Tibial nerve (tissue), 4 donors: Measurements from ENCODE around the gene CFAP97. TPM values are rescaled to one million over a fixed set of nuclear protein-coding genes. Genes with fewer than 3 reads are reported as not detected.
A peak's percentile ranks its signal among the peaks of the same experiment; 100 is the strongest.

Experiments
- DNase-seq, 2 donors: peaks; one replicate each; pipeline ENCODE4 v3.0.0-alpha.2; 2019; ENCODE audit warnings: low spot score in 2 of 2
- H3K27ac ChIP-seq, 4 donors: fragments of 200-600 bp; sonication (generic) in 3 of 4; one replicate each; pipeline ENCODE4 v1.5.1; 2017 to 2019; ENCODE audit warnings: mild to moderate bottlenecking in 1 of 4
- H3K27me3 ChIP-seq, 2 donors: fragments of 200-600 bp; sonication (generic) in 1 of 2; one replicate each; pipeline versions ENCODE4 v1.5.1 to v1.6.0; 2017 to 2019
- H3K36me3 ChIP-seq, 3 donors: fragments of 200-600 bp; sonication (generic); one replicate each; pipeline ENCODE4 v1.5.1; 2018 to 2019
- H3K4me1 ChIP-seq, 4 donors: fragments of 200-600 bp; sonication (generic) in 3 of 4; one replicate each; pipeline ENCODE4 v1.5.1; 2017 to 2019
- H3K4me3 ChIP-seq, 4 donors: fragments of 200-600 bp; sonication (generic) in 3 of 4; one replicate each; pipeline ENCODE4 v1.5.1; 2017 to 2019; ENCODE audit warnings: mild to moderate bottlenecking in 1 of 4, moderate library complexity in 1 of 4
- H3K9me3 ChIP-seq, 4 donors: fragments of 200-600 bp; sonication (generic) in 3 of 4; one replicate each; pipeline ENCODE4 v1.5.1; 2017 to 2019
- EP300 ChIP-seq, 2 donors: sonication (generic); formaldehyde crosslinking; IDR thresholded peaks; one replicate each; pipeline ENCODE4 v1.6.1; 2017; ENCODE audit warnings: antibody characterized with exemption in 2 of 2, mild to moderate bottlenecking in 1 of 2
- POLR2A ChIP-seq, 2 donors: fragments of 450-650 bp; IDR thresholded peaks; one replicate each; pipeline ENCODE4 v1.6.1; 2017; ENCODE audit warnings: antibody characterized with exemption in 2 of 2, mild to moderate bottlenecking in 2 of 2, moderate library complexity in 2 of 2
- WGBS, 2 donors: methylation state at CpG; one replicate each; pipeline ENCODE4 v1.1.5; 2018; 5-methylcytosine and 5-hydroxymethylcytosine counted together
- total RNA-seq, 4 donors: library from RNA; depleted of rRNA; stranded (reverse); fragments of >200 nt; gene quantifications; one replicate each; pipeline ENCODE4 v1.1.0, GENCODE V29; 2016
- TF ChIP-seq, protein P1 (sequence below), 5 experiments: fragments of 200-600 bp in 3 of 5; fragments of 450-650 bp in 2 of 5; sonication (generic) in 3 of 5; IDR thresholded peaks; one replicate each; pipeline ENCODE4 v1.5.1; 2016 to 2019; ENCODE audit warnings: antibody characterized with exemption in 5 of 5, mild to moderate bottlenecking in 3 of 5, moderate library complexity in 2 of 5

Gene CFAP97
- total RNA-seq, 4 donors from 2014 or later = 30.3 to 44.1 (median 33.3) TPM

- no peaks in the 10 kb centered on the region for H3K36me3 ChIP-seq
- no peaks in the 10 kb centered on the region for H3K27me3 ChIP-seq
- WGBS, 2 donors = 36% methylated on average over 3 of the region's 3 CpGs
- DNase-seq = no peak
- H3K4me3 ChIP-seq = no peak overlapping the region
- H3K27ac ChIP-seq = no peak overlapping the region
- no peaks in the 10 kb centered on the region for H3K9me3 ChIP-seq
- H3K4me1 ChIP-seq = no peaks in the 10 kb centered on the region
- TF ChIP-seq POLR2A (IDR thresholded peaks at IDR 0.05) (no peak), EP300 (IDR thresholded peaks at IDR 0.05) (no peak)
- TF ChIP-seq, protein P1, sequence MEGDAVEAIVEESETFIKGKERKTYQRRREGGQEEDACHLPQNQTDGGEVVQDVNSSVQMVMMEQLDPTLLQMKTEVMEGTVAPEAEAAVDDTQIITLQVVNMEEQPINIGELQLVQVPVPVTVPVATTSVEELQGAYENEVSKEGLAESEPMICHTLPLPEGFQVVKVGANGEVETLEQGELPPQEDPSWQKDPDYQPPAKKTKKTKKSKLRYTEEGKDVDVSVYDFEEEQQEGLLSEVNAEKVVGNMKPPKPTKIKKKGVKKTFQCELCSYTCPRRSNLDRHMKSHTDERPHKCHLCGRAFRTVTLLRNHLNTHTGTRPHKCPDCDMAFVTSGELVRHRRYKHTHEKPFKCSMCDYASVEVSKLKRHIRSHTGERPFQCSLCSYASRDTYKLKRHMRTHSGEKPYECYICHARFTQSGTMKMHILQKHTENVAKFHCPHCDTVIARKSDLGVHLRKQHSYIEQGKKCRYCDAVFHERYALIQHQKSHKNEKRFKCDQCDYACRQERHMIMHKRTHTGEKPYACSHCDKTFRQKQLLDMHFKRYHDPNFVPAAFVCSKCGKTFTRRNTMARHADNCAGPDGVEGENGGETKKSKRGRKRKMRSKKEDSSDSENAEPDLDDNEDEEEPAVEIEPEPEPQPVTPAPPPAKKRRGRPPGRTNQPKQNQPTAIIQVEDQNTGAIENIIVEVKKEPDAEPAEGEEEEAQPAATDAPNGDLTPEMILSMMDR (IDR thresholded peaks at IDR 0.05) = peak; percentile 67 to 77 (median 73)
Measured at GRCh38 chr4:185134307-185134869, 69.4 kb downstream of the CFAP97 start.

GRCh38 chr4:185128272-185129119, 75.3 kb downstream of the CFAP97 start:
- Histone ChIP-seq H3K4me3 (peak overlapping the region; percentile 39 to 74 (median 57)), H3K27ac (peak overlapping the region in 1 of 4 donors; percentile 35), H3K4me1 (peaks cover 0 to 23% (median 8%) of the 10 kb centered on the region in 4 donors), H3K9me3 (no peaks in the 10 kb centered on the region), H3K36me3 (no peaks in the 10 kb centered on the region), H3K27me3 (peaks cover 0 to 5% of the 10 kb centered on the region in 2 donors)
- 4 to 6% methylated on average over 24 to 48 of the region's 74 CpGs for WGBS, 2 donors
- TF ChIP-seq EP300 (IDR thresholded peaks at IDR 0.05) = no peak
- TF ChIP-seq, protein P1 (IDR thresholded peaks at IDR 0.05) = peak in 2 of 5 experiments; percentile 33 to 48
- DNase-seq = no peak

DNA sequence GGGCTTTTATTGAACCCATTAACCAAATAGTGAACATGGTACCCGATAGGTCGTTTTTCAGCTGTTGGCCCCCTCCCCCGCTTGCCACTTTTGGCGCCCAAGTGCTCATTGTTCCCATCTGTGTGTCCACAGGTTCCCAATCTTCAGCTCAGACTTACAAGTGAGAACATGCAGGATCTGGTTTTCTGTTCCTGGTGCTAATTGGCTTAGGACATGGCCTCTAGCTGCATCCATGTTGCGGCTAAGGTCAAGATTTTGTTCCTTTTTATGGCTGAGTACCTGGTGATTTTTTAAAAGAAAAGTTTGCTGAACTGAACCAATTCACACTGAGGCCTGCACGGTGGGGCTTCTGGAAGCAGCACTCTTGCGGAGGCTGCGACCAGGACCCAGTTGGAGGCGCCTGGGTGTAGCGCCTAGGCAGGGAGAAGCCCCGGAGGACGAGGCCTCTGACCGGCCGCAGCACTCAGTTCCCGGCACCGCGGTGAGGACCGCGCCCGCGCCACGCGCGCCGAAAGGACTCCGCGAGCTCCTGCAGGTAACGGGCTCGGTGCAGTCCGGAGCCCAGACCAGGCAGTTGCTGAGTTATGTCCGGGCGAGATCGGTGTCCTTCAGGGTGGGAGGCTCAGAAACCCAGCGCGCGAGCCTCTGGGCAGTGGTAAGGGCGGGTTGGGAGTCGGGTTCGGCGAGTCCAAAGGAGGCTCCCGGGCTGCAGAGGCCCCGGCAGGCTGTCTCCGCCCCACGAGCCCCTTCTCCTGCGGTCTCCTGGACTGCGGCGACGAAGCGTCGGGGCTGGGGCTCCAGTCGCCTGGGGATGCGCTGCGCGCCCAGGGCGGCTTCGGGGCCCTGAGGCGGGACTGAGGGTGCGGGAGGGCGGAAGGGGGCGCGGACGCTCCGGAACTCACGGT, 76.5 kb downstream of the CFAP97 start:
- no peaks in the 10 kb centered on the region for H3K9me3 ChIP-seq
- no peak for DNase-seq
- H3K4me1 ChIP-seq = peaks cover 0 to 23% (median 8%) of the 10 kb centered on the region in 4 donors
- H3K27ac ChIP-seq = no peak overlapping the region
- no peaks in the 10 kb centered on the region for H3K36me3 ChIP-seq
- H3K4me3 ChIP-seq = peak overlapping the region; percentile 39 to 74 (median 57)
- H3K27me3 ChIP-seq = peaks cover 0 to 5% of the 10 kb centered on the region in 2 donors
- WGBS, 2 donors = 8 to 14% methylated on average over 46 to 56 of the region's 64 CpGs
- TF ChIP-seq EP300 (IDR thresholded peaks at IDR 0.05) (no peak), POLR2A (IDR thresholded peaks at IDR 0.05) (no peak)
- TF ChIP-seq, protein P1 (IDR thresholded peaks at IDR 0.05) = no peak

DNA sequence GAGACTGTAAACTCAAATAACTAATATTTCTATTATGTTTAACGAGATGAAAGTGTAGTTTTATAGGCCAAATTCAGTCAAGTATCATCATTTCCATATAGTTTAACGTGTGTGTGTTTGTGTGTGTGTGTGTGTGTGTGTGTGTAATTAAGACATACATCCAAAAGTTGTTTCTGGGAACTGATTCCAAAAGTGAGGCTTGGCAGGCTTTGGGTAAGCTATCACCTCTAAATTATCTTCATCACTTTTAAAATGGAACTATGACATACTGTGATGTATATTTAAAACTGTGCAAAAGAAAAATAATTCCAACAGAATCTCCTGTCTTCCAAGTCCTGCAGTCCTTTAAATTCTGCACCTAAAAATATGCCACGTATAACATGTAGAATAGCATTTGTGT, 79.8 kb downstream of the CFAP97 start:
- Histone ChIP-seq H3K36me3 (no peaks in the 10 kb centered on the region), H3K27ac (no peak overlapping the region), H3K27me3 (peaks cover 0 to 5% of the 10 kb centered on the region in 2 donors), H3K9me3 (no peaks in the 10 kb centered on the region), H3K4me1 (peaks cover 0 to 22% (median 8%) of the 10 kb centered on the region in 4 donors), H3K4me3 (no peak overlapping the region)
- no peak for DNase-seq
- TF ChIP-seq POLR2A (IDR thresholded peaks at IDR 0.05) (no peak), EP300 (IDR thresholded peaks at IDR 0.05) (no peak)
- TF ChIP-seq, protein P1 (IDR thresholded peaks at IDR 0.05) = no peak
- WGBS, 2 donors = 55 to 68% methylated on average over 3 of the region's 3 CpGs
